ENCODE data around the gene KAZN.

The KAZN gene

GRCh38 chr1:15107058-15107687, 508.7 kb downstream of the KAZN start:
- no peak for DNase-seq

- no peak for DNase-seq
Measured at GRCh38 chr1:15107911-15108310, 509.4 kb downstream of the KAZN start.

GRCh38 chr1:15110128-15110866, 511.8 kb downstream of the KAZN start:
- DNase-seq, result no peak

- no peak for DNase-seq
Measured at GRCh38 chr1:15110867-15111230, 512.4 kb downstream of the KAZN start.

- DNase-seq, result no peak
Measured at GRCh38 chr1:15113146-15113545, 514.7 kb downstream of the KAZN start.

- no peak for DNase-seq
Measured at GRCh38 chr1:15114884-15115283, 516.4 kb downstream of the KAZN start.

- DNase-seq, result no peak
Measured at GRCh38 chr1:15115542-15116330, 517.3 kb downstream of the KAZN start.

GRCh38 chr1:15116966-15117365, 518.5 kb downstream of the KAZN start:
- DNase-seq, result no peak

- DNase-seq, result no peak
Measured at GRCh38 chr1:15117671-15118325, 519.3 kb downstream of the KAZN start.

- DNase-seq, result no peak
Measured at GRCh38 chr1:15118579-15118978, 520.1 kb downstream of the KAZN start.

- no peak for DNase-seq
Measured at GRCh38 chr1:15120251-15120945, 521.9 kb downstream of the KAZN start.

GRCh38 chr1:15122331-15122730, 523.8 kb downstream of the KAZN start:
- no peak for DNase-seq

- DNase-seq, result no peak
Measured at GRCh38 chr1:15123270-15123669, 524.8 kb downstream of the KAZN start.

- no peak for DNase-seq
Measured at GRCh38 chr1:15123925-15124324, 525.4 kb downstream of the KAZN start.

GRCh38 chr1:15124362-15125100, 526.0 kb downstream of the KAZN start:
- no peak for DNase-seq

GRCh38 chr1:15125101-15125745, 526.7 kb downstream of the KAZN start:
- DNase-seq, result no peak

- no peak for DNase-seq
Measured at GRCh38 chr1:15128077-15128476, 529.6 kb downstream of the KAZN start.

- no peak for DNase-seq
Measured at GRCh38 chr1:15128520-15129313, 530.2 kb downstream of the KAZN start.

- no peak for DNase-seq
Measured at GRCh38 chr1:15129944-15130343, 531.5 kb downstream of the KAZN start.

- no peak for DNase-seq
Measured at GRCh38 chr1:15130607-15131006, 532.1 kb downstream of the KAZN start.

GRCh38 chr1:15132965-15133364, 534.5 kb downstream of the KAZN start:
- no peak for DNase-seq
